ENCODE data around the gene PLEKHG2.
A peak's percentile ranks its signal among the peaks of the same experiment; 100 is the strongest.

The PLEKHG2 gene

DNA sequence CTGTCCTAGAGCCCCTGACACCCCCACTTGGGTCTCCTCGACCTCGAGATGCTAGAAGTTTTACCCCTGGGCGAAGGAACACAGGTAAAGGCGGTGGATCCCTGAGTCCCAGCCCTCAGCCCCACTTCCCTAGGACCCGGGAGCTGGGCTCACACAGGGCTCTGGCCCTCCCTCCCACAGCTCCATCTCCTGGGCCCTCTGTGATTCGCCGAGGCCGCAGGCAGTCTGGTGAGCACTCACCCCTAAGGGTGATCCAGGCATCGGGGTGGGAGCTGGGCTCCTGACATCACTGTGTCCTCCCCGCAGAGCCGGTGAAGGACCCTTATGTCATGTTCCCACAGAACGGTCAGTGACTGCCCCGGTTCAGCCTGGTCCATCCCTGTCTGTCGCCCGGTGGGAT lies 8.3 kb downstream of the PLEKHG2 start:
- no peak for DNase-seq

DNA sequence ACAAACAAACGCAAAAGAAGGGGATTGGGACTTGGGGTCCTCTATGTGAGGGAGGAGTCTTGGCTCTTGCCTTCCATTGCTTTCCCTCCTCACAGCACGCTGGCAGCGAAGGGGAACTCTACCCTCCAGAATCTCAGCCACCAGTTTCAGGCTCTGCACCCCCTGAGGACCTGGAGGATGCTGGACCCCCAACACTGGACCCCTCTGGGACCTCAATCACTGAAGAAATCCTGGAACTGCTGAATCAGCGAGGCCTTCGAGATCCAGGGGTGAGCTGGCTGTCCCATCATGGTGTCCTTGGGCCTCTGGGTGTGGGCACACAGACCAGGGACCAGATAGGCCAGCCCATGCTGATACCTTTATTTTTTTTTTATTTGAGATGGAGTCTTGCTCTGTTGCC lies 9.6 kb downstream of the PLEKHG2 start:
- no peak for DNase-seq

DNA sequence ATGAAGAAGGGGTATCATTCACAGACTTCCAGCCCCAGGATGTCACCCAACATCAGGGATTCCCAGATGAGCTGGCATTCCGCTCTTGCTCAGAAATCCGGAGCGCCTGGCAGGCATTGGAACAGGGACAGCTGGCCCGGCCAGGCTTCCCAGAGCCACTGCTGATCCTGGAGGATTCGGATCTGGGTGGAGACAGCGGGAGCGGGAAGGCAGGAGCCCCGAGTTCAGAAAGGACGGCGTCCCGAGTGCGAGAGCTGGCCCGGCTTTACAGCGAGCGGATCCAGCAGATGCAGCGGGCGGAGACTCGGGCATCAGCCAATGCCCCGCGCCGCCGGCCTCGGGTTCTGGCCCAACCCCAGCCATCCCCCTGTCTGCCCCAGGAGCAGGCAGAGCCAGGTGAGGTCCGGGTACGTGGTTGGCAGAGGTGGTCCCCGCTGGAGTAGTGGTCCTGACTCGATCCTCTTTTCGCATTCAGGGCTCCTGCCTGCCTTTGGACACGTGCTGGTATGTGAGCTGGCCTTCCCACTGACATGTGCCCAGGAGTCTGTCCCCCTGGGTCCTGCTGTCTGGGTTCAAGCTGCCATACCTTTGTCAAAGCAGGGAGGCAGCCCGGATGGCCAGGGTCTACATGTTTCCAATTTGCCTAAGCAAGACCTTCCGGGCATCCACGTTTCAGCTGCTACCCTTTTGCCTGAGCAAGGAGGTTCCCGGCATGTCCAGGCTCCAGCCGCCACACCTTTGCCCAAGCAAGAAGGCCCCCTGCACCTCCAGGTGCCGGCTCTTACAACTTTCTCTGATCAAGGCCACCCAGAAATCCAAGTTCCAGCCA lies 11.0 kb downstream of the PLEKHG2 start:
- no peak for DNase-seq

DNA sequence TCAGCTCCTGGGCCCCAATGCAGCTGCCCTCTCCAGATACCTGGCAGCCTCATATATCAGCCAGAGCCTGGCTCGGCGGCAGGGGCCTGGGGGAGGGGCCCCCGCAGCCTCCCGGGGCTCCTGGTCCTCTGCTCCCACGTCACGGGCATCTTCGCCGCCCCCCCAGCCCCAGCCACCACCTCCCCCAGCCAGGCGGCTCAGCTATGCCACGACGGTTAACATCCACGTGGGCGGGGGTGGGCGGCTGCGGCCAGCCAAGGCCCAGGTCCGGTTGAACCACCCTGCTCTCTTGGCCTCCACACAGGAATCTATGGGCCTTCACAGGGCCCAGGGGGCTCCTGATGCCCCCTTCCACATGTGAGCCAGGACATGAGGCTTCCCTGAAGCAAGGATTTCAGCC lies 12.5 kb downstream of the PLEKHG2 start:
- DNase-seq = no peak

DNA sequence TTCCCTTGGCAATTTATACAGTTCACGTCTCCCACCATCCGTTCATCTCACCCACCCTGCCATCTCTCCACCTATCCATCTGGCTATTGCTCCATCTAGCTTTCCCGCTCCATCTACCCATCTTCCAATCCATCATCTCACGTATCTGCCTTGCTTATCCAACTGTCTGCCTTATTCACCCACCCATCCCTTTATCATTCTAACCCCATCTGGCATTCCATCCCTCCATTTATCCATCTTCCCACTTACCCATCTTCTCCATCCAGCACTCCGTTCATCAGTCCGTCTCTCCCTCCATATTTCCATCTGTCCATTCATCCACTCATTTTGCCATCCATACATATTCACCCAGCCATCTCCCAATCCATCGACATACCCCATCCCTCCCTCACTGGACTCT lies 13.3 kb downstream of the PLEKHG2 start:
- no peak for DNase-seq

DNA sequence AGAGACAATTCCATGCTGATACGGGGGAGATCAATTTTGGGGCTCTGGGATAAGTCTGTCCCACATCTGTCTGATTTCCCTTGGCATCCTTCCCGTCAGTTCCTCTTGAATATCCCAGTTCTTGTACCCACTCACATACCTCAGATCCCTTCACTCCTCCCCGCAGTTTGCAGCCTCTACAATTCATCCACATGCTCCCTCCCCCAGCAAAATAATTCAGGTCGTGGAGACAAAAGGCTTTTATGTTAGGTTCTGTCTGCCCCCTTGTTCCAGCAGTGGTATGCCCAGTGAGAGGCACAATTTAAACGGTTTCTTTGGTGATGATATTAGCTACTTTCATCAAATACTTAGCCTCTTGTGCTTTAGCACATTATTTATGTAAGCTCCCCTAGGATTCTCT lies 13.7 kb downstream of the PLEKHG2 start:
- no peak for DNase-seq

DNA sequence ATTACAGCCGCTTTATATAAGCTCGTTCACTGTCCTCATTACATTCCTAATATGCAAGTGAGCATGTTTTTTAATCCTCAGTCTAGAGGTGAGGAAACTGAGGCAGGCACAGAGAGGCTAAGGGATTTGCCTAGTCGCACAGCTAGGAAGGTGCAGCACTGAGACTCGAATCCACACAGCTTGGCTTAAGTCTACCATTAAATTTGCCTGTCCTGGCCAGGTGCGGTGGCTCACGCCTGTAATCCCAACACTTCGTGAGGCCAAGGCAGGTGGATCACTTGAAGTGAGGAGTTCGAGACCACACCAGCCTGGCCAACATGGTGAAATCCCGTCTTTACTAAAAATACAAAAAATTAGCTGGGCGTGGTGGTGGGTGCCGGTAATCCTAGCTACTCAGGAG lies 15.2 kb downstream of the PLEKHG2 start:
- no peak for DNase-seq

DNA sequence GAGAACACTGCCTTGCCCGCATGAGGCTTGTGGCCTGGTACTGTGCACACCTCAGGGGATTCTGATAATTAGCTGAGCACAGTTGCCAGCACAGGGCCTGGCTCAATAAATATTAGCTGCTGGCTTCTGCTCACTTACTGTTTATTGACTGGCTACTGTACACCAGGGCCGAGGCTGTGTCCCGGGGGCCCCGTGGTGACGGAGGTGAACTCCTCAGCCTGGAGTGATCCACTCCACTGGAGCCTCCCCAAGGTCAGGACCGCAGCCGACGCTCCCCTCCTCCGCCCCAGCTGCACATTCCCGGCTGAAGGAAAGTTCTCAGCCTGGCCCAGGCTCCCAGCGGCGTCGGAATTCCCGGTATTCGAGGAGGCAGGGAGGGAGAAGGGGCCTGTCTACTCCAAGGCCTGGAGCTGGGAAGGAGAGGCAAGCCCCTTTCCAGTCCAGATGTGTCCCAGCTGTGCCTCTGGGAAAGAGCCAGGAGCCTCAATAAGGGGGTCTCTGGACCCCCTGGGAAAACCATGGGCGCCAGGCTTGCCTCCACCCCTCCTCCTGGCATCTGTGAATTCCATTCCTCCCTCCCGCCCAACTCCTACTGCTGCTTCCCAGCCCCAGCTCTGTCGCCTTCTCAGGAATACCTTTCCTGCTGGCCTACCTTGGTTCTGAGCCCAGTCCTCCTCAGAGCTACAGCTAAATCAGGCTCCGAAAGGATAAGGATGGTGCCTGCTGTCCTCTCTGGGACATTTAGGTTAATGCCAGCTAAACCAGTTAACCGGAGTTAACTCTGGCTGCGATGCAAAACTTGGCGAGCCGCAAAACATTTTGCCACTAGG lies 16.0 kb downstream of the PLEKHG2 start:
- DNase-seq = no peak

DNA sequence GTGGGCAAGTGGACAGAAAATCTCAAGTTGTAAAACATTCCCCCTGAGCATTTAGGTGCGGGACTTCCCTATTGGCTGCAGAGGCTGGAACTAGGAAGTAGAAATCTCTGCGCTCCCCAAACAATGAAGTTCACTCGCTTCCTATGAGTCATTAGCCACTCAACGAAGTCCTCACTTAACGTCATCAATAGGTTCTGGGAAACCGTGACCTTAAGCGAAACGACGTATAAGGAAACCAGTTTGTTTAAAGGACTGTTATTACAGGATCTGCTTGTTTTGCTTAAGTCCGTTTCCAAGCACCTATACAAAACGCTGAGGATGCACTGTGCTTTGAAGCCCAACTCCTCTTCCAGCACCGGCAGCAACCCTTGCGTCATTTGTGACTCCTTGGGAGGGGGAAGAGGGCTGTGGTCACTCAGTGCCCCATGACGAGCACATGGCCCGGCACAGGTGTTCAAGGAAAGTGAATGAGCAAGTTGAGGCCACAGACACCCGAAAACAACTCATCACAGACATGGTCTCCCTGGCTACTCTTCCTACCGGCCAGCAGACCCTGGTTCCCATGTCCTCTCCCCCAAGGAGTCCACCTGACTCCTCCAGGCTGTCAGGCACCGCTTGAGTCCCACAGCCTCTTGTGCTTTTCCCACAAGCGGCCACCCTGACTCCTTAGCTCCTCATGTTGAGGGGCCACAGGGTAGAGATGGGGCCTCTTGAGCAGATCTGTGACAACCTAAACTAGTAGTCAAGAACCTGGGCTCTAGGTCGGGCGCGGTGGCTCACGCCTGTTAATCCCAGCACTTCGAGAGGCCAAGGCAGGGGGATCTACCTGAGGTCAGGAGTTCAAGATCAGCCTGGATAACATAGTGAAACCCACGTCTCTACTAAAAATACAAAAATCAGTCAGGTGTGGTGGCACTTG lies 18.5 kb downstream of the PLEKHG2 start:
- no peak for DNase-seq

DNA sequence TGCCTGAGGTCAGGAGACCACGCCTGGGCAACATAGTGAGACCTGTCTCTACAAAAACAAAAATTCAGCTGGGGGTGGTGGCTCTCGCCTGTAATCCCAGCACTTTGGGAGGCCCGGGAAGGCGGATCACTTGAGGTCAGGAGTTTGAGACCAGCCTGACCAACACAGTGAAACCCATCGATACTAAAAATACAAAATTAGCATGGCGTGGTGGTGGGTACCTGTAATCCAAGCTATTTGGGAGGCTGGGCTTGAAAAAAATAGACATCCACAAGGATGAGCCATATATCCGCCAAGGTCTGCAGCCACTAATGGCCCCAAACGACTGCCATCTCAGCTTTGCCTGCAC lies 20.2 kb downstream of the PLEKHG2 start:
- DNase-seq = no peak

DNA sequence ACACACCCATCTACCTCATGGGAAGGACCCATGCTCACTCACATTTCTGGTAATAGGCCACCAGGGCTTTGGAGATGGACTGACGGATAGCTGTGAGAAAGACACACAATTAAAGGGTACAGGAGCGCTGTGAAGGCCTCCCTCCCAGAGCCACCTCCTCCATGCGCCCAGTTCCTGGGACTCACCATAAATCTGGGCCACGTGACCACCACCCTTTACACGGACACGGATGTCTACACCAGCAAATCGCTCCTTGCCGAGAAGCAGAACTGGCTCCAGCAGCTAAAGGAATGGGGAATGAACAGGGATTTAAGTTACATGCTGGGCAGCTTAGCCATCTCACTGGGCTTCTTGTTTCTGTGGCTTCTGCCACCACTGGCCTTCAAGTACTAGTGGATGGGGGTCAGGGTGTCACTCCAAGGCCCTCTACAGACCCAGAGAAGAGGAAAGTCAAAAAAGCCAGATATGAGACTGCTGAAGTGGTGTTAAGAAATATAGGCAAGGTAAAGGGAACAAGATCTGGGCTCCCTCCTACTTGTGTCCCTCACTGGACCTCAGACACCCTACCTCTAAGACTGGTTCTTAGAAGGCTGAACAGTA lies 21.1 kb downstream of the PLEKHG2 start:
- DNase-seq = no peak

DNA sequence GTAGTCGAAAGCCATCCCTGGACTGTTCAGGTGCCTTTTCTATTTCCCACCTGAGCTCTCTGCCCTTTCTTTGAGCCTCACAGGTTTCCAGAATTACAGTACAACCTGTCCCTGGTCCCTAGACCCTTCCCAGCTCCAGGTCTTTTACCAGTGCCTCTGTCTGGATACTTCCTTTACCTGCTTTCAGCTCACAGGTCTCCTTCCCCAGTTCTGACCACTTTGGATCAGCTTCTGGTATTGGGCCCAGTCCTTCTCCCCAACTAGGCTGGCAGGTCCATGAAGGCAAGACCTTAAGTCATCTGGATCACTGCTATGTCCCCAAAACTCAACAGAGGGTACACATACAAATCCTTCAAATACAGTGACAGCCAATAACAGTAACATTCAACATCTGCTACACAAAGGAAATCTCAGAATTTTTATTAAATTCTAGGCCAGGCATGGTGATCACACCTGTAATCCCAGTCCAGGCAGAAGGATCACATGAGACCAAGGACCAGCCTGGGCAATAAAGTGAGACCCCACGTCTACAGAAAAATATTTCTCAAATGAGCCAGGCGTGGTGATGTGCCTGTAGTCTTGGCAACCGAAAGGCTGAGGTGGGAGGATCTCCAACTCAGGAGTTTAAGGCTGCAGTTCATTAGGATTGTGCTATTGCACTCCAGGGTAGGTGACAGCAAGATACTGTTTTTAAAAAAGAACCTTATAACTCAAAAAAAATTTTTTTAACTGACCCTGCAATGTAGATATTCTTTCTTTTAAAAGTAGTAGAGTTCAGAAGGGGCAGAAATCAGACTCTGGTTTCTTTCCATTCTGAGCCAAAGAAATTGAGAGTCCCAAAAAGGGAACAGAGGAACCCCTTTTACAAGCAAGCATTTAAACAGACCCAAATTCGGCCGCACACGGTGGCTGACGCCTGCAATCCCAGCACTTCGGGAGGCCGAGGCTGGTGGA lies 21.9 kb downstream of the PLEKHG2 start:
- no peak for DNase-seq

DNA sequence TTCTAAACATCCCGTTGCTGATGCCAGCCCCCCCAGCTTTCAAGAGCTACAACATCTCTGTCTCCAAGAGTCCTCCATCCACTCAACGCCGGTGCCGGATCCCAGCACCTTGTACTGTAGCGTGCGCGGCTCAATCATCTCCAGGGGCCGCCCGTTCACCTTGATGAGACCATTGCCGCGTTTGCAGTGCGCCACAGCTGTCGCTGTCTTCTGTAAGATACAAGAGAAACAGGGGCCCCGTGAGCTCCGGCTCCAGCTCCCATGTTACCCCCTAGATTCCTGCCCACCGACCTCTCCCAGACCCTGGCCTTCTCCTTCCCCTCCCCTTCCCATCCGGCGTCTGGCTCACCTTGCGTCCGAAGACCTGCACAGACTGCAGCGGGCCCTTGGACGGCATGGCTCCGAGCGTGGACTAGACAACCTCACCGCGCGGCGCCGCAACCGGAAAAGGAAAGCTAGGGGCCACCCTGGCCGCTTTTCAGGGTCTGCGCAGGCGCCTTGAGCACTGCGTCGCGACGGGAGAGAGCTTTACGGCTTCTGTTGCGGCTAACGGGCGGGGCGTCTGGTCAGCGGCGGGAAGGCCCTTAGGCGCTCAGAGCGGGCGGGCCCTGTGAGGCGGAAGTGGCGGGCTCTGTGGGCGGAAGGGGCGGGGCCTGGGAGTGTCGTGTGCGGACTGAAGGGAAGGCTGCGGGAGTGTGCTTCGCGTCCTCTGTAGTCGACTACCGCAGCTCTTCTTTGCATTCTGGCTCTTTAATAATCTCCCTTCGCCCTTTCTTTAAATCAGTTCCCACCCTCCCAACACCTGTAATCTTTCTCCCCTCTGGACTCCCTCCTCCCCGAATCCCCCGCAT lies 23.3 kb downstream of the PLEKHG2 start, which contains the start of gene RPS16:
Gene RPS16, minus strand, starts transcription at position 451 of the 851 bp plus-strand sequence. Its CDS starts 54 bp downstream, at position 397.
- DNase-seq = peak; percentile 98 to 99

DNA sequence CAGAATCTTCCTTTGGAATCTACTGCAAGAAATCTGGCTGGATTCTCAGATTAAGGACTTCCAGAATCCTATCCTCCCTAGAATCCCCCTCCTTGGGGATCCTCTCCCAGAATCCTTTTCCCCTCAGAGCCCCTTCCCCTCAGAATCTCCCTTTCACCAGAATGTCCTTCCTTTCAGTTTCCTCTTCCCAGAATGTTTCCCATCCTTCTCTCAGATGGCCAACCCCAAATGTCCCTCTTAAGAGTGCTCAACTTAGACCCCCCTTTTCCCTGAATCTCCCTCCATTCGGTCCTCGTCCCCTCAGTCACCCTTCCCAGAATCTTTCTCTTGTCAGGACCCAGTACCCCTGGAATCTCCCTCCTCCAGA lies 23.9 kb downstream of the PLEKHG2 start:
- DNase-seq = no peak

DNA sequence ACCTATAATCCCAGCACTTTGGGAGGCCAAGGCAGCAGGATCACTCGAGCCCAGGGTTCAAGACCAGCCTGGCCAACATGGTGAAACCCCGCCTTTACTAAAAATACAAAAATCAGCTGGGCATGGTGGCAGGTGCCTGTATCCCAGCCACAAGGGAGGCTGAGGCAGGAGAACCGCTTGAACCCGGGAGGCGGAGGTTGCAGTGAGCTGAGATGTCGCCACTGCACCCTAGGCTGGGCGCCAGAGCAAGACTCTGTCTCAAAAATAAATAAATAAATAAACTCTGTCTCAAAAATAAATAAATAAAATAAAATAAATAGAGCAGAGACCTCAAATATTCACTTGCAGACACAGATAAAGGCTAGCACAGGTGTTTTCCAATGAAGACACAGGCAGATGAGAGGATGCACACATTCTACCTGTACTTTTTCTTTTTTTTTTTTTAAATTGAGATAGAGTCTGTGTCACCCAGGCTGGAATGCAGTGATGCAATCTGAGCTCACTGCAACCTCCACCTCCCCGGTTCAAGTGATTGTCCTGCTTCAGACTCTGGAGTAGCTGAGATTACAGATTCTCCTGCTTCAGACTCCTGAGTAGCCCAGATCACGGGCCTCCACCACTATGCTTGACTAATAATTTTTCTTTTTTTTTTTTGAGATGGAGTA lies 25.9 kb downstream of the PLEKHG2 start:
- DNase-seq = no peak

DNA sequence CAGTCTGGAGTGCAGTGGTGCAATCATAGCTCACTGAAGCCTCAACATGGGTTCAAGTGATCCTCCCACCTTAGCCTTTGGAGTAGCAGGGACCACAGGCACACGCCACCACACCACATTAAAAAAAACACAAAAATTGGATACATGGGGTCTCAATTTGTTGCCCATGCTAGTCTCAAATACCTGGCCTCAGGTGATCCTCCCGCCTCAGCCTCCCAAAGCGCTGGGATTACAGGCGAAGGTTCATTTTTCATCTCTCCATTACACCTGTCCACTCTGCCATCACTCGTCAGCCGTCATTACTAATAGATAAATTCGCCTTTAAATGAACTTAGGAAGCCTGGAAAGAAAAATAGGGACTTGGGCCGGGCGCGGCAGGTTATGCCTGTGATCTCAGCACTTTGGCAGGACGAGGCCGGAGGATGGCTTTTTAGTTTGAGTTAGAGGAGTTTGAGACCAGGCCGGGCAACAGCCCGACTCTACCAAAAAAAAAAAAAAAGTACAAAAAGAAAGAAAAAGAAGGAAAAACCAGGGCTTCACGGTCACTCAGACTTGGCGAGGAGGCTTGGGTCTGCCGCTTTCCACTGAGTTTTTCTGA lies 32.2 kb downstream of the PLEKHG2 start:
- no peak for DNase-seq

DNA sequence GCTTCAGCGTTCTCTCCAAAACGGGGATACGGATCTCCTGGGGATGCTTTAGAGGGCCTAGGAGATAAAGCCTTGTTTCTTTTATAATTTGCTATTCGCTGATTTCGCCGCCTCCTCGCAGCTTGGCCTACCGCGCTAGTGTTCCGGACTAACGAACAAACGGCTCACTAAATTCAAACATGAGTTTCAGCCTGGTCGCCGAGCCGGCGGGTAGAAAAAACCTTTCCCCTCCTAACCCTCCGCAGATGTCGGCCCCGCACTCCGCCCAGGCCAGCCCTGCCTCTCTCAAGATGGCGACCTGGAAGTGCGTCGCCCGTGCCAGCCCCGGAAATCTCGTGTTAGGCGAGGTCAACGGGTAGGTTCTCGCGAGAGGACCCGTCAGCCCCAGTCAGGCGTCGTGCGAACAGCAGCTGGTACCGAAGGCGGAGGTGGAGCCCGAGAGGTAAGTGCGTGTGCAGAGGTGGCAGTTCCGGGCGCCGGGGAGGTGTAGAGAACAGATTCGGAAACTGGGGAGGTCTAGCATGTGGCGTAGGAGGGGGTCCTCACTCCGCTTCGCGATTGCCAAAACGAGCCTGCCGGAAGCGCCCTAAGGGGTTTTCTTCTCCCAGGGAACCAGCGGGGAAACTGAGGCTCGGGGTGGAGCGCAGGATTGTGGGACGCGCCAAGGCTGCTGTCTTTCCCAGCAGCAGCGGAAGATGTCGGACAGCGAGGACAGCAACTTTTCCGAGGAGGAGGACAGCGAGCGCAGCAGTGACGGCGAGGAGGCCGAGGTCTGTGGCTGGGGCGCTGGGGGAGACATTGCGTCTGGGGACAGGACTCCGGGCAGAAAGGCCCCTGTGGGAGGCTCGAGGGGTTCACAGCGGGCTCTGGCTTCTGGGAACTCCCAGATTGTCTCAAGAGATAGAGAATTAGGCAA lies 33.0 kb downstream of the PLEKHG2 start, which contains the start of gene SUPT5H:
Gene SUPT5H, plus strand, starts transcription at position 387 of the 916 bp plus-strand sequence. Its CDS starts 309 bp downstream, at position 696.
- peak; percentile 98 to 99 for DNase-seq

Data from NCI-H446 (cell line).